ENCODE measurements around the gene TRIM59.

TRIM59 gene, protein sequence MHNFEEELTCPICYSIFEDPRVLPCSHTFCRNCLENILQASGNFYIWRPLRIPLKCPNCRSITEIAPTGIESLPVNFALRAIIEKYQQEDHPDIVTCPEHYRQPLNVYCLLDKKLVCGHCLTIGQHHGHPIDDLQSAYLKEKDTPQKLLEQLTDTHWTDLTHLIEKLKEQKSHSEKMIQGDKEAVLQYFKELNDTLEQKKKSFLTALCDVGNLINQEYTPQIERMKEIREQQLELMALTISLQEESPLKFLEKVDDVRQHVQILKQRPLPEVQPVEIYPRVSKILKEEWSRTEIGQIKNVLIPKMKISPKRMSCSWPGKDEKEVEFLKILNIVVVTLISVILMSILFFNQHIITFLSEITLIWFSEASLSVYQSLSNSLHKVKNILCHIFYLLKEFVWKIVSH

DNA sequence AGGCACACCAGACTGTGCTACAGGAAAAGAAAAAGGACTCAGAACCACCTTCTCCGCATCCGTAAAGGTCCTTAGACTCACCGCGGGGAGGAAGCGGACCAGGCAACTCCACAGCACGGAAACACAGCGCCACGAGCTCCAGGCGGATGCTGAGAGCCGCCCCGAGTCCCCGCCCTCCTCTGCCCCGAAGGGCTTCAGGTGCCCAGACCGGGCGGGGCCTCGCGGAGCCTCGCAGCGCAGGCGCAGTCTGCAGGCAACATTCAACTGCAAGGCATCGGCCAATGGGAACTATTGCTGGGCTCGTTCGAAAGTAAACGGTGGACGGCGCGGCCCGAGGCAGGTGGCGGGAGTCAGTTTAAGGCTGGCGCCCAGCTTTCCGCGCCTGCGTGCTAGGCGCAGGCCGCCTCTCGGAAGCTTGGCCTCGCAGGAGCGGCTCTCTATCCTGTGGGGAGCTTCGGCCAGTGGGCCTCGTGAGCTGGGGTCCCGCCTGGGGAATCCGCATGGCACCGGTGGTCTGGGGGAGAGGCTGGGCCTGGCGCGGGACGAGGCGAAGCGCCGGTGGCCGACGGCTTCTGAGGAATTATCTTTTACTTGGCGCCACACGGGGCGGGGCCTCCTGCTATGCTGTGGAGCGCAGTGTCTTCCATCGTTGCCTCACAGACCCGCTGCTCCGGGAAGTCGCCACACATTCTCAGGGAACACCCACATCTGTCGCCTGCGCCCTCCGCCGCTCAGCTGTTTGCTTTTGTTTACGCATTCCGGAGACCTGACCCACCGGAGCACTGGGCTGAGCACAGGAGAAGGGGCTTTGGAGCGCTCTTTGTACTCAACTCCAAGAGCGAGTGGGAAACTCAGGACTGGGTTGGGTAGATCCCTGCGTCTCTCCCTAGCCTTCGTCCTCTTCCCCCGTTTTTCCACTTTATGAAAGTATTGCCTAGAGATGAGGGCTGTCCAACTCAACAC, at the start of gene TRIM59:
Gene TRIM59 (minus strand): TSS at position 151 of the 963 bp plus-strand sequence. CDS start 10,603 bp downstream, outside the sequence.
- TF ChIP-seq, protein P1, sequence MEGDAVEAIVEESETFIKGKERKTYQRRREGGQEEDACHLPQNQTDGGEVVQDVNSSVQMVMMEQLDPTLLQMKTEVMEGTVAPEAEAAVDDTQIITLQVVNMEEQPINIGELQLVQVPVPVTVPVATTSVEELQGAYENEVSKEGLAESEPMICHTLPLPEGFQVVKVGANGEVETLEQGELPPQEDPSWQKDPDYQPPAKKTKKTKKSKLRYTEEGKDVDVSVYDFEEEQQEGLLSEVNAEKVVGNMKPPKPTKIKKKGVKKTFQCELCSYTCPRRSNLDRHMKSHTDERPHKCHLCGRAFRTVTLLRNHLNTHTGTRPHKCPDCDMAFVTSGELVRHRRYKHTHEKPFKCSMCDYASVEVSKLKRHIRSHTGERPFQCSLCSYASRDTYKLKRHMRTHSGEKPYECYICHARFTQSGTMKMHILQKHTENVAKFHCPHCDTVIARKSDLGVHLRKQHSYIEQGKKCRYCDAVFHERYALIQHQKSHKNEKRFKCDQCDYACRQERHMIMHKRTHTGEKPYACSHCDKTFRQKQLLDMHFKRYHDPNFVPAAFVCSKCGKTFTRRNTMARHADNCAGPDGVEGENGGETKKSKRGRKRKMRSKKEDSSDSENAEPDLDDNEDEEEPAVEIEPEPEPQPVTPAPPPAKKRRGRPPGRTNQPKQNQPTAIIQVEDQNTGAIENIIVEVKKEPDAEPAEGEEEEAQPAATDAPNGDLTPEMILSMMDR (IDR thresholded peaks at IDR 0.05; ENCODE audit: insufficient read depth, low read depth, low read length, missing control alignments): no peak
- DNase-seq (ENCODE audit: low read depth): peak; percentile 100
- peak within 1 kb of the TSS; percentile 86 for H3K4me3 ChIP-seq (ENCODE audit: low read depth, low read length)

DNA sequence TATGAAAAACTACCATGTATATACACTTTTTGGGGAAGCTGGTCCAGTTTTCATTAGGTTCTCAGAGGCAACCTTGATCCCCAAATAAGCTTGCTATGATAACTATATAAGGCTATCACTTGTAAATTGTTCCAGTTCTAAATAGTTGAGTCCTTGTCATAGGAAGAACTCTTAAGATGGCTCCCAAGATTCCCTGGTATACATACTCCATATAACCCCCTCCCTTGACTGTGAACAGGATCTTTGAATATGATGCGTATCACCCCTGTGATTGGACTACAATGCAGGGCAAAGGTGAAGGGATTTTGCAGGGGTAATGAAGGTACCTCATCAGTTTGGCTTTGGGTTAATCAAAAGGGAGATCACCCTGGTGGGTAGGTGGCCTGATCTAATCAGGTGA, 48.6 kb upstream of the TRIM59 start:
- DNase-seq (ENCODE audit: low read depth): no peak
- no peak overlapping the region for H3K4me3 ChIP-seq (ENCODE audit: low read depth, low read length)
- TF ChIP-seq, protein P1 (IDR thresholded peaks at IDR 0.05; ENCODE audit: insufficient read depth, low read depth, low read length, missing control alignments): no peak

DNA sequence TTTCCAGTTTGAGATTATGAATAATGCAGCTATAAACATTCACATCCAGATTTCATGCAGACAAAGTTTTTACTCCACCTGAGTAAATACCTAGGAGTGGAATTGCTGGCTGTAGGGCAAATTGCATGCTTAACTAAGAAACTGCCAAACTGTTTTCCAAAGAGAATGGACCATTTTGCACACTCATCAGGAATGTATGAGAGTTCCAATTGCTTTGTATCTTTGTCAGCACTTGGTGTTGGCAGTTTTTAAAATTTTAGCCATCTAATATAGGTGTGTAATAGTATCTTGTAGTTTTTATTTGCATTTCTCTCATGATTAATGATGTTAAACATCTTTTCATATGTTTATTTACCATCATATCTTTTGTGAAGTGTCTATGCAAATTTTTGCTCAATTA, 40.6 kb upstream of the TRIM59 start:
- DNase-seq (ENCODE audit: low read depth): no peak
- TF ChIP-seq, protein P1 (IDR thresholded peaks at IDR 0.05; ENCODE audit: insufficient read depth, low read depth, low read length, missing control alignments): no peak
- no peak overlapping the region for H3K4me3 ChIP-seq (ENCODE audit: low read depth, low read length)

DNA sequence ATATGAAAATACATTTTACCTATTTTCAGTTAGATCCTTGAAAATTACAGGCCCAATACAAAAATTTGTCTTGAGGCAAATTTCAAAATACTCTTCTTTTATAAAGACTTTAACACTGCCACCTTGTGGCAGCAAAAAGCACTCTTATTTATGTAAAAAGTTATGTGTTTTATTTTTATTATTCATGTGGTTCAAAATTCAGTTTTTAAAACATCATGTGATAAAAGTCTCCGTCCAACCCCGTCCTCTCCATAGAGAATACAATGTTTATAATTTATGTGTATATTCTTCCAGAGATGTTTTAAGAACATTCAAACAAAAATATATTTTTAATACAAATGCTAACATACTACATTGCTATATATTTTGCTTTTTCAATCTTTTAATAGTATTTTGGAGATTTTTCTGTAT, 36.9 kb upstream of the TRIM59 start:
- DNase-seq (ENCODE audit: low read depth): peak; percentile 54
- TF ChIP-seq, protein P1 (IDR thresholded peaks at IDR 0.05; ENCODE audit: insufficient read depth, low read depth, low read length, missing control alignments): peak; percentile 33
- peak overlapping the region; percentile 61 for H3K4me3 ChIP-seq (ENCODE audit: low read depth, low read length)

DNA sequence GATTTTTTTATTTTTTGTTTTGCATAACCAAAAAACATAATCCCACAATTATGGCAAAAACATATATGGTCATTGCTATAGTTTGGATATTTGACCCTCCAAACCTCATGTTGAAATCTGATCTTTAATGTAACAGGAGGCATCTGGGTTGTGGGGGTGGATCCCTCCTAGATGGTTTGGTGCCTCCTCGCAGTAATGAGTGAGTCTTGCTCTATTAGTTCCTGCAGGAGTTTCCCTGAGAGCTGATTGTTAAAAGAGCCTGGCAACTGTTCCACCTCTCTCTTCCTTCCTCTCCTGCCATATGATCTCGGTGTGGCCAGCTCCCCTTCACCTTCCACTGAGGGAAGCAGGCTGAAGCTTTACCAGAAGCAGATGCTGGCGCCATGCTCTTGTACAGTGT, 33.2 kb upstream of the TRIM59 start:
- DNase-seq (ENCODE audit: low read depth): no peak
- TF ChIP-seq, protein P1 (IDR thresholded peaks at IDR 0.05; ENCODE audit: insufficient read depth, low read depth, low read length, missing control alignments): no peak
- H3K4me3 ChIP-seq (ENCODE audit: low read depth, low read length): no peak overlapping the region

DNA sequence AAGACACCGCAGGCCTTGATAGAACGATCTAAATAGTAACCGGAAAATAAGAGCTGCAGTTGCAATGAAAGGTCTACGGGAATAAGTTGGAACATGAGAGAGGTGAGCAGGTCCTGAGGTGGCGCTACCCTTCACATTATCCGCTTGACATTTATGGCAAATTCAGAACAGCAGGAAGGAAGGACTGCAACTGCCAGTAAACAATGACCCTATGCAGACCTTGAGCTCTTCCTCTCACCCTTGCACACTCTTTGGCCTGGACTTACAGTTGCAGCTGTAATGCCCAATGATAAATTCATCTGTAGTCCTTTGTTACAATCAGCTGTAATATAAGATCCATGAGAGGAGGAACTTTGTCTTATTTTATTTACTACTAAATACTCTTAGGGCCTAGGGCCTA, 32.3 kb upstream of the TRIM59 start:
- H3K4me3 ChIP-seq (ENCODE audit: low read depth, low read length): no peak overlapping the region
- TF ChIP-seq, protein P1 (IDR thresholded peaks at IDR 0.05; ENCODE audit: insufficient read depth, low read depth, low read length, missing control alignments): no peak
- no peak for DNase-seq (ENCODE audit: low read depth)

All from GM12865 (cell line).